K562 (cell line): ENCODE data around the gene C16orf95. TPM values are rescaled to one million over a fixed set of nuclear protein-coding genes. Genes with fewer than 3 reads are reported as not detected.

Source experiments
- ATF6 ChIP-seq: sonication (generic); formaldehyde crosslinking; IDR thresholded peaks from 2 replicates; pipeline ENCODE4 v1.4.0; 2020; ENCODE audit warnings: mild to moderate bottlenecking, missing genetic modification reagents
- FOXJ2 ChIP-seq: fragments of 200-800 bp; sonication (Bioruptor generic); IDR thresholded peaks from 2 replicates; pipeline ENCODE4 v1.6.1; 2016; ENCODE audit warnings: missing genetic modification characterization, missing compliant biosample characterization
- FOXK1 ChIP-seq: sonication (generic); formaldehyde crosslinking; IDR thresholded peaks from 2 replicates; pipeline ENCODE4 v1.8.0; 2022; ENCODE audit warnings: missing genetic modification reagents, mild to moderate bottlenecking, borderline replicate concordance
- HNRNPUL1 ChIP-seq: fragments of 200-400 bp; formaldehyde crosslinking; IDR thresholded peaks from 2 replicates; pipeline ENCODE4 v1.6.1; 2017; ENCODE audit warnings: low read length
- IRF9 ChIP-seq: fragments of 450-650 bp; IDR thresholded peaks from 2 replicates; pipeline ENCODE4 v1.6.1; 2016; ENCODE audit warnings: missing biosample characterization, missing genetic modification characterization
- KHSRP ChIP-seq: fragments of 450-650 bp; IDR thresholded peaks from 2 replicates; pipeline ENCODE4 v1.6.1; 2017
- MCM2 ChIP-seq: fragments of 450-650 bp; IDR thresholded peaks from 2 replicates; pipeline ENCODE4 v1.6.1; 2017; ENCODE audit warnings: low read depth, mild to moderate bottlenecking
- NFATC3 ChIP-seq: fragments of 450-650 bp; IDR thresholded peaks from 2 replicates; pipeline ENCODE4 v1.6.1; 2017; ENCODE audit warnings: mild to moderate bottlenecking
- NFRKB ChIP-seq: fragments of 450-650 bp; IDR thresholded peaks from 2 replicates; pipeline ENCODE4 v1.6.1; 2016; ENCODE audit warnings: low read depth
- NR2C2 ChIP-seq, 2 experiments: fragments of 200-800 bp in 1 of 2; sonication (Bioruptor generic) in 1 of 2; sonication (generic) in 1 of 2; formaldehyde crosslinking in 1 of 2; IDR thresholded peaks; 2 replicates each; pipeline versions ENCODE4 v1.6.1 to v1.8.0; 2016 to 2022; ENCODE audit warnings: mild to moderate bottlenecking in 1 of 2, missing compliant biosample characterization in 1 of 2, missing genetic modification characterization in 1 of 2, missing genetic modification reagents in 1 of 2
- POLR3G ChIP-seq: IDR thresholded peaks from 2 replicates; pipeline ENCODE4 v1.6.1; 2011; ENCODE audit not compliant: insufficient read length, insufficient replicate concordance; ENCODE audit errors: extremely low read depth
- PTBP1 ChIP-seq: fragments of 200-400 bp; formaldehyde crosslinking; IDR thresholded peaks from 2 replicates; pipeline ENCODE4 v1.6.1; 2017; ENCODE audit warnings: low read depth, low read length
- PTRF ChIP-seq: fragments of 450-650 bp; IDR thresholded peaks from 2 replicates; pipeline ENCODE4 v1.6.1; 2016; ENCODE audit warnings: mild to moderate bottlenecking, missing genetic modification characterization, missing compliant biosample characterization
- RCOR1 ChIP-seq, 2 experiments: IDR thresholded peaks; 2 replicates each; pipeline ENCODE4 v1.6.1; 2012; ENCODE audit warnings: low read depth in 2 of 2, low read length in 2 of 2, borderline replicate concordance in 1 of 2, improper control_type of control experiment in 1 of 2
- RFX1 ChIP-seq: fragments of 450-650 bp; IDR thresholded peaks from 2 replicates; pipeline ENCODE4 v1.6.1; 2016; ENCODE audit warnings: mild to moderate bottlenecking, moderate library complexity
- SRSF7 ChIP-seq: fragments of 200-400 bp; formaldehyde crosslinking; optimal IDR thresholded peaks from 2 replicates; pipeline ENCODE3; 2017; ENCODE audit warnings: mild to moderate bottlenecking, low read depth, low read length
- TCF3 ChIP-seq: sonication (generic); formaldehyde crosslinking; IDR thresholded peaks from 2 replicates; pipeline ENCODE4 v1.4.0; 2020; ENCODE audit warnings: mild to moderate bottlenecking, missing genetic modification reagents
- USF2 ChIP-seq: sonication (generic); formaldehyde crosslinking; IDR thresholded peaks from 2 replicates; pipeline ENCODE4 v1.5.0; 2020; ENCODE audit warnings: missing genetic modification reagents
- VEZF1 ChIP-seq: fragments of 200-800 bp; sonication (Bioruptor generic); IDR thresholded peaks from 2 replicates; pipeline ENCODE4 v1.6.1; 2017; ENCODE audit warnings: missing genetic modification characterization, missing compliant biosample characterization
- WHSC1 ChIP-seq: IDR thresholded peaks from one replicate; pipeline ENCODE4 v1.6.1; 2012; ENCODE audit warnings: low read length, control low read depth, inconsistent platforms
- XRCC3 ChIP-seq: fragments of 450-650 bp; IDR thresholded peaks from 2 replicates; pipeline ENCODE4 v1.6.1; 2017; ENCODE audit warnings: mild to moderate bottlenecking, moderate library complexity
- ZNF12 ChIP-seq: sonication (generic); formaldehyde crosslinking; IDR thresholded peaks from 2 replicates; pipeline ENCODE4 v1.4.0; 2020; ENCODE audit warnings: mild to moderate bottlenecking, missing genetic modification reagents
- ZNF134 ChIP-seq: fragments of 250-450 bp; sonication (Bioruptor Pico); conservative IDR thresholded peaks from 2 replicates; pipeline ENCODE4 v1.4.0; 2020
- ZNF551 ChIP-seq: fragments of 250-450 bp; sonication (Bioruptor Pico); IDR thresholded peaks from 2 replicates; pipeline ENCODE4 v1.5.0; 2021; ENCODE audit warnings: mild to moderate bottlenecking, moderate library complexity
- ZNF764 ChIP-seq: fragments of 250-450 bp; sonication (Bioruptor Pico); IDR thresholded peaks from 2 replicates; pipeline ENCODE4 v1.4.0; 2020; ENCODE audit warnings: low read depth, mild to moderate bottlenecking, moderate library complexity
- polyA plus RNA-seq, 8 experiments: library from polyadenylated mRNA; depleted of rRNA in 4 of 8; stranded (reverse) in 5 of 8; unstranded in 3 of 8; fragments of >200 nt; fragmentation: Nextera tagmentation in 2 of 8; fragmentation: Illumina TruSeq in 1 of 8; extraction: Ambion mirVana in 2 of 8; extraction: Trizol in 1 of 8; gene quantifications; 2 replicates each; pipeline versions ENCODE4 v1.2.1 to v1.2.3, GENCODE V29; 2011 to 2014; ENCODE audit warnings: inconsistent platforms in 1 of 8, missing spikeins in 1 of 8
- total RNA-seq, 7 experiments: library from RNA; depleted of rRNA in 6 of 7; stranded (reverse); fragments of >200 nt in 6 of 7; fragmentation: Illumina TruSeq in 2 of 7; extraction: Trizol in 2 of 7; gene quantifications; 2 replicates each; pipeline versions ENCODE4 v1.2.1 to v1.2.3, GENCODE V29; 2011 to 2021; ENCODE audit warnings: low replicate concordance in 1 of 7

C16orf95 gene
- total and polyA plus RNA-seq, 9 of the 15 experiments (the other 6 are each of a cell fraction or from before 2014, with no cell fraction given), result 6.5 to 20.5 (median 9.4) TPM

GRCh38 chr16:87316923-87317749 is at the start of gene C16orf95 (continued):
- TF ChIP-seq ZNF551 (no peak), XRCC3 (no peak), FOXK1 (CRISPR knock-in tag) (peak; percentile 89), USF2 (CRISPR knock-in tag) (no peak), POLR3G (no peak), ZNF134 (CRISPR knock-in tag) (no peak), NFRKB (peak; percentile 77; the same call in 1 of the 2 replicates), NFATC3 (no peak), ZNF12 (CRISPR knock-in tag) (no peak; the same call in 1 of the 2 replicates), KHSRP (no peak), RCOR1 (IDR thresholded peaks at IDR 0.05; ENCODE audit: borderline replicate concordance in 1 of 2, low read depth in 2 of 2, low read length in 2 of 2) (peak in 1 of 2 experiments; percentile 62; a peak in 1 of 4 replicates), SRSF7 (no peak), ZNF764 (CRISPR knock-in tag) (no peak), TCF3 (CRISPR knock-in tag) (no peak), FOXJ2 (tag) (no peak), NR2C2 (CRISPR knock-in tag; IDR thresholded peaks at IDR 0.05) (peak; percentile 81), NR2C2 (tag; IDR thresholded peaks at IDR 0.05) (peak; percentile 98), WHSC1 (no peak), PTBP1 (no peak; the same call in 1 of the 2 replicates), ATF6 (CRISPR knock-in tag) (no peak), IRF9 (tag) (no peak), RFX1 (no peak), VEZF1 (CRISPR knock-in tag) (peak; percentile 74), MCM2 (no peak), HNRNPUL1 (no peak), PTRF (tag) (no peak)
